Hepatocyte (in vitro differentiated cells): ENCODE measurements around the gene HSPB7.

ENCODE experiments used
- EZH2 ChIP-seq: fragments of 200-600 bp; sonication (generic); IDR thresholded peaks from 2 replicates; pipeline ENCODE4 v1.6.1; 2016; ENCODE audit warnings: antibody characterized with exemption, mild to moderate bottlenecking, borderline replicate concordance
- TF ChIP-seq, protein P1 (sequence below): fragments of 200-600 bp; sonication (generic); IDR thresholded peaks from 2 replicates; pipeline ENCODE4 v1.5.1; 2016; ENCODE audit warnings: antibody characterized with exemption, mild to moderate bottlenecking; ENCODE audit not compliant: poor library complexity

DNA sequence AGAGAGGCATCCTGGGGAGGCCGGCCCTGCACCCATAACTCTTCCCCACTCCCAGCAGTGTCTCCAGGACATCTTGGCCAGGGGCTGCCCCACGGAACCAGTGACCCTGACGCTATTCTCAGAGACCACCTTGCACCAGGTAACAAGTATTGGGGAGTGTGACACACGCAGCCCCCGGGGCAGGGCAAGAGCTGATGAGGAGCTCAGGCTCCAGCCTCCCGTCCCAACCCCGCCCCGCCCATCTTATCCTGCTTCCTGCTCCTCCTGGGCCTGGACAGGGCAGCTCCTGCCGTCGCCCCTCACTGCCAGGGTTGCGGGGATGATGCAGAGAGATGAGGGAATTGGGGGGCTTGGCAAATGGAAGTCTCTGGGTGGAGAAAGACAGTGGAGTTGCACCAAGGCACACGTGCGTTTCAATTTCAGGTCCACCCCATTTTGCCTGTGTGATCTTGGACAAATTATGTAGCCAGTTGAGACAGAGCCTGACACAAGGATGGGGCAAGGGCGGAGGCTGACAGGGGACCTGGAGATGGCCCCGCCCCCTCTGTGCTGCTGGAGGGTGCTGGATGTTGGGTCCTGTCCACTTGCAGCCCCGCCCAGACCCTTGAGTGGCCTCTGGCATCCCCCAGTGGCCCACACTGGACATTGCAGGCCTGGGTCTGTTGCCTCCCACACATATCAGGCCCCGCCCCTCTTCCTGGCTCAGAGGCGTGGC is 14.7 kb upstream of the HSPB7 start:
- TF ChIP-seq, protein P1, sequence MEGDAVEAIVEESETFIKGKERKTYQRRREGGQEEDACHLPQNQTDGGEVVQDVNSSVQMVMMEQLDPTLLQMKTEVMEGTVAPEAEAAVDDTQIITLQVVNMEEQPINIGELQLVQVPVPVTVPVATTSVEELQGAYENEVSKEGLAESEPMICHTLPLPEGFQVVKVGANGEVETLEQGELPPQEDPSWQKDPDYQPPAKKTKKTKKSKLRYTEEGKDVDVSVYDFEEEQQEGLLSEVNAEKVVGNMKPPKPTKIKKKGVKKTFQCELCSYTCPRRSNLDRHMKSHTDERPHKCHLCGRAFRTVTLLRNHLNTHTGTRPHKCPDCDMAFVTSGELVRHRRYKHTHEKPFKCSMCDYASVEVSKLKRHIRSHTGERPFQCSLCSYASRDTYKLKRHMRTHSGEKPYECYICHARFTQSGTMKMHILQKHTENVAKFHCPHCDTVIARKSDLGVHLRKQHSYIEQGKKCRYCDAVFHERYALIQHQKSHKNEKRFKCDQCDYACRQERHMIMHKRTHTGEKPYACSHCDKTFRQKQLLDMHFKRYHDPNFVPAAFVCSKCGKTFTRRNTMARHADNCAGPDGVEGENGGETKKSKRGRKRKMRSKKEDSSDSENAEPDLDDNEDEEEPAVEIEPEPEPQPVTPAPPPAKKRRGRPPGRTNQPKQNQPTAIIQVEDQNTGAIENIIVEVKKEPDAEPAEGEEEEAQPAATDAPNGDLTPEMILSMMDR: peak; percentile 86
- no peak for TF ChIP-seq EZH2
